Measurements from ENCODE around the gene TMEM132D. TPM values are rescaled to one million over a fixed set of nuclear protein-coding genes. Genes with fewer than 3 reads are reported as not detected.

The TMEM132D gene
- total and polyA plus RNA-seq, 2 donors (not counting 3 experiments of a cell fraction or from before 2014, with no cell fraction given): not detected

GRCh38 chr12:129074379-129074778 lies 829.4 kb downstream of the TMEM132D start:
- H3K9ac ChIP-seq (replicated peaks; ENCODE audit: extremely low read depth, insufficient read depth, low read length): no peak overlapping the region
- H4K20me1 ChIP-seq (replicated peaks; ENCODE audit: control insufficient read depth, extremely low read depth, insufficient read depth, low read length): no peaks in the 10 kb centered on the region
- dilution Hi-C loops (cut with MboI; ENCODE audit: extremely low pct_ligation_motif_present, low sequenced_read_pairs) (no loop called here), intact Hi-C loops (cut with micrococcal nuclease) (no loop called here)
- TF ChIP-seq JUN (IDR thresholded peaks at IDR 0.05; ENCODE audit: borderline replicate concordance, insufficient read depth, insufficient read length, low read depth): no peak
- no peak for TF ChIP-seq FOS (IDR thresholded peaks at IDR 0.05; ENCODE audit: borderline replicate concordance, insufficient read depth, low read length)
- TF ChIP-seq EZH2 (IDR thresholded peaks at IDR 0.05; ENCODE audit: borderline replicate concordance, low read depth, low read length, severe bottlenecking): no peak
- no peak for TF ChIP-seq MAX (IDR thresholded peaks at IDR 0.05; ENCODE audit: insufficient read depth, insufficient read length)
- no peak for TF ChIP-seq CTCF (IDR thresholded peaks at IDR 0.05; ENCODE audit: extremely low read depth in 1 of 2, insufficient read depth in 1 of 2, low read depth in 1 of 2, low read length in 2 of 2)
- FAIRE-seq (no peak), DNase-seq (ENCODE audit: low read depth, low spot score) (no peak)
- no peak overlapping the region for H3K27ac ChIP-seq (ENCODE audit: insufficient read depth, low read depth, low read length)
- H3K27me3 ChIP-seq (ENCODE audit: control insufficient read depth in 2 of 2, insufficient read depth in 2 of 2, low read length in 2 of 2): no peaks in the 10 kb centered on the region
- H3K79me2 ChIP-seq (ENCODE audit: control insufficient read depth, insufficient read depth, low read length): no peaks in the 10 kb centered on the region
- no peaks in the 10 kb centered on the region for H3K4me1 ChIP-seq (ENCODE audit: control insufficient read depth, extremely low read depth, insufficient read depth, low read length)
- BruUV-seq (replicated peaks): no TSS peak
- no peak overlapping the region for H3K4me3 ChIP-seq (replicated peaks in 1 of 3; ENCODE audit: insufficient read depth in 1 of 3, low read depth in 1 of 3, low read length in 3 of 3)
- H3K36me3 ChIP-seq (ENCODE audit: control insufficient read depth in 2 of 2, extremely low read depth in 1 of 2, insufficient read depth in 2 of 2, low read length in 2 of 2): no peaks in the 10 kb centered on the region
- CTCF ChIA-PET: no interaction called here
- peaks cover 11% of the 10 kb centered on the region for H3K9me3 ChIP-seq (replicated peaks; ENCODE audit: control insufficient read depth, insufficient read depth, low read length)
- no peak overlapping the region for H3K4me2 ChIP-seq (ENCODE audit: insufficient read depth, low read length)
- POLR2A ChIA-PET: no interaction called here
- H3K9me1 ChIP-seq (replicated peaks; ENCODE audit: control insufficient read depth, extremely low read depth, insufficient read depth, low read length): no peaks in the 10 kb centered on the region
- H2AFZ ChIP-seq (ENCODE audit: low read depth, low read length): no peak overlapping the region
